SK-N-SH treated with all-trans-retinoic acid at 6 μM for 48 hours (cell line): ENCODE measurements around the gene CD300LB.

Experiments used
- OSR1 ChIP-seq: fragments of 250-450 bp; sonication (Bioruptor Pico); IDR thresholded peaks from 2 replicates; pipeline ENCODE4 v1.8.0; 2022; ENCODE audit warnings: moderate library complexity, mild to moderate bottlenecking, inconsistent platforms
- RARB ChIP-seq: fragments of 250-450 bp; sonication (Bioruptor Pico); IDR thresholded peaks from 2 replicates; pipeline ENCODE4 v1.8.0; 2021; ENCODE audit warnings: mild to moderate bottlenecking, moderate library complexity
- ZC3H10 ChIP-seq: fragments of 250-450 bp; sonication (Bioruptor Pico); IDR thresholded peaks from 2 replicates; pipeline ENCODE4 v1.5.1; 2021; ENCODE audit warnings: mild to moderate bottlenecking, moderate library complexity
- TF ChIP-seq, protein P1 (sequence below): fragments of 250-450 bp; sonication (Bioruptor Pico); IDR thresholded peaks from 2 replicates; pipeline ENCODE4 v1.5.1; 2020; ENCODE audit warnings: low read depth, mild to moderate bottlenecking, moderate library complexity

DNA sequence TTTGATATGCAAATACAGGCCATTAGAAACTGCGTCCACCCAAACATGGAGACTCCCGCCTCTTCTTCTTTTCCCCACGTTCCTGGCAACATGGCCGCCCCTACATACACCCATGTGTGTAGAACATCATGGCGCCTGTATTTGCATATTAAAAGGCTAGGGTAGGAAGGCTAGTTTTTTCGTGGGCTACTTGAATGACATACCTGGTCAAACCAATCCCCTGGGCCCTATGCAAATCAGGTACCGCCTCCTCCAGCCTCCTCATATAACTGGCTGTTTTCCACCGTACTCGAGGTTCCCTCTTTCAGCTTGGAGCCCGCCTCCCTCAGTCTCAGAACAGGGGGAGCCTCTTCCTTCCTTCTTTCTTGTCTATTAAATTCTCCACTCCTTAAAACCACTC lies 840 bp upstream of the CD300LB start:
- TF ChIP-seq, protein P1, sequence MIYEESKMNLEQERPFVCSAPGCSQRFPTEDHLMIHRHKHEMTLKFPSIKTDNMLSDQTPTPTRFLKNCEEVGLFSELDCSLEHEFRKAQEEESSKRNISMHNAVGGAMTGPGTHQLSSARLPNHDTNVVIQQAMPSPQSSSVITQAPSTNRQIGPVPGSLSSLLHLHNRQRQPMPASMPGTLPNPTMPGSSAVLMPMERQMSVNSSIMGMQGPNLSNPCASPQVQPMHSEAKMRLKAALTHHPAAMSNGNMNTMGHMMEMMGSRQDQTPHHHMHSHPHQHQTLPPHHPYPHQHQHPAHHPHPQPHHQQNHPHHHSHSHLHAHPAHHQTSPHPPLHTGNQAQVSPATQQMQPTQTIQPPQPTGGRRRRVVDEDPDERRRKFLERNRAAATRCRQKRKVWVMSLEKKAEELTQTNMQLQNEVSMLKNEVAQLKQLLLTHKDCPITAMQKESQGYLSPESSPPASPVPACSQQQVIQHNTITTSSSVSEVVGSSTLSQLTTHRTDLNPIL (CRISPR knock-in tag), result no peak
- TF ChIP-seq ZC3H10 (CRISPR knock-in tag), result no peak
- no peak for TF ChIP-seq RARB (CRISPR knock-in tag)
- no peak for TF ChIP-seq OSR1 (CRISPR knock-in tag)
